ENCODE measurements around the gene CDC14B. TPM values are rescaled to one million over a fixed set of nuclear protein-coding genes. Genes with fewer than 3 reads are reported as not detected.

Gene CDC14B
- total RNA-seq, 1 experiment from 2014 or later, result 28.4 TPM

DNA sequence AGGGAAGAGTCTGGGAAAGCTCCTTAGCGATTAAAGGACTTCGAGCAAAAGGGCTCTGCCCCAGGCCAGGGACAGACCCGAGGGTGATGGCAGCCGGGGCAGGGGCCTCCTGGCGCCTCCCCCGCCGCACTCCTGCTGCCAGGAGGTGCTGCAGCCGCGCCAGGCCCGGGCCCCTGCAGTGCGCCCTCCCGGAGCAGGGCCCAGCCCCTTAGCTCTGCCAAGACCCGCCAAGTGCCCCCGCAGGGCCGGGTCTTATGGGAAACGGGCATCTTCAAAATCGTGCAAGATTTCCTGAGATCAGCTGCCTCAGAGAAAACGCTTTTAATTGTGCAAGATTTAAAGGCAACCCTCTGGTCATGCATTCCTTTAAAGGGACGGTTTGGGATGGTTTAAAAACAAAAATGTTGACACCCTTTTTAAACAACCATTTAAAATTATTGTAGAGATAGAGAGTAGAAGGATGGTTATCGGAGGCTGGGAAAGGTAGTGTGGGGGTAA, 52.4 kb downstream of the CDC14B start:
- H3K36me3 Mint-ChIP-seq (ENCODE audit: insufficient read depth in 1 of 3, low read depth in 3 of 3), result no peaks in the 10 kb centered on the region
- WGBS (ENCODE audit: extremely low coverage, insufficient read length, low lambda C conversion rate), result no CpG with 5 or more reads among the region's 20 CpGs
- 0 out of 7 replicates have a peak overlapping the region, but pooled peaks of 1 of the 3 experiments have one; percentile 28 for H3K27ac Mint-ChIP-seq

More for the DNA sequence above, 52.4 kb downstream of the CDC14B start:
- Histone ChIP-seq H3K4ac (ENCODE audit: low read depth, low read length) (no peak overlapping the region), H2BK20ac (ENCODE audit: low read depth, low read length, poor library complexity, severe bottlenecking) (no peak overlapping the region), H4K91ac (ENCODE audit: insufficient read length, low read depth, low read length) (no peak overlapping the region), H3K14ac (ENCODE audit: insufficient read depth, low read length) (no peak overlapping the region), H3K27me3 (ENCODE audit: insufficient read depth, low read length) (no peaks in the 10 kb centered on the region), H3K4me2 (ENCODE audit: insufficient read depth, insufficient read length, low read length) (peak overlapping the region; percentile 59), H3K79me1 (ENCODE audit: insufficient read depth, low read depth, low read length, poor library complexity, severe bottlenecking) (peaks cover 7% of the 10 kb centered on the region), H4K20me1 (ENCODE audit: control insufficient read depth, insufficient read depth, insufficient read length) (no peaks in the 10 kb centered on the region), H2AK5ac (ENCODE audit: insufficient read length, low read length) (no peak overlapping the region), H3K23ac (ENCODE audit: insufficient read length, low read depth, low read length) (no peak overlapping the region), H3K9ac (ENCODE audit: extremely low read depth, insufficient read length, low read length) (no peak overlapping the region), H3K18ac (ENCODE audit: insufficient read length, low read depth, low read length) (no peak overlapping the region), H3K9me3 (ENCODE audit: control insufficient read depth, low read depth, low read length) (no peaks in the 10 kb centered on the region), H2AFZ (ENCODE audit: low read length) (no peak overlapping the region), H2BK15ac (ENCODE audit: low read depth, low read length) (no peak overlapping the region), H3K4me1 (ENCODE audit: insufficient read depth, low read length) (no peaks in the 10 kb centered on the region), H2BK120ac (ENCODE audit: low read depth, low read length, poor library complexity, severe bottlenecking) (no peak overlapping the region), H3K56ac (ENCODE audit: insufficient read length, low read depth, low read length) (no peak overlapping the region), H3K27ac (ENCODE audit: insufficient read length, low read depth, low read length) (no peak overlapping the region), H4K5ac (ENCODE audit: insufficient read length, low read depth, low read length) (no peak overlapping the region), H3K79me2 (ENCODE audit: insufficient read depth, low read length) (peaks cover 9% of the 10 kb centered on the region; the same call in 1 of the 2 replicates), H2BK12ac (ENCODE audit: insufficient read length, low read depth, low read length) (no peak overlapping the region), H2BK5ac (ENCODE audit: insufficient read length, low read length) (no peak overlapping the region), H3T11ph (ENCODE audit: low read length) (no peak overlapping the region), H3K23me2 (ENCODE audit: insufficient read length, low read depth, low read length, poor library complexity, severe bottlenecking) (peaks cover 4% of the 10 kb centered on the region), H4K8ac (replicated peaks; ENCODE audit: insufficient read length, low read depth, low read length) (no peak overlapping the region)
- Mint-ChIP-seq H3K4me3 (peak overlapping the region; percentile 74 to 82), H3K9me3 (no peaks in the 10 kb centered on the region), H3K4me1 (peaks cover 18% of the 10 kb centered on the region in 2 experiments), H3K27me3 (ENCODE audit: low read depth) (peaks cover 7% of the 10 kb centered on the region)
- peak; percentile 73 for DNase-seq
- TF ChIP-seq, protein P1, sequence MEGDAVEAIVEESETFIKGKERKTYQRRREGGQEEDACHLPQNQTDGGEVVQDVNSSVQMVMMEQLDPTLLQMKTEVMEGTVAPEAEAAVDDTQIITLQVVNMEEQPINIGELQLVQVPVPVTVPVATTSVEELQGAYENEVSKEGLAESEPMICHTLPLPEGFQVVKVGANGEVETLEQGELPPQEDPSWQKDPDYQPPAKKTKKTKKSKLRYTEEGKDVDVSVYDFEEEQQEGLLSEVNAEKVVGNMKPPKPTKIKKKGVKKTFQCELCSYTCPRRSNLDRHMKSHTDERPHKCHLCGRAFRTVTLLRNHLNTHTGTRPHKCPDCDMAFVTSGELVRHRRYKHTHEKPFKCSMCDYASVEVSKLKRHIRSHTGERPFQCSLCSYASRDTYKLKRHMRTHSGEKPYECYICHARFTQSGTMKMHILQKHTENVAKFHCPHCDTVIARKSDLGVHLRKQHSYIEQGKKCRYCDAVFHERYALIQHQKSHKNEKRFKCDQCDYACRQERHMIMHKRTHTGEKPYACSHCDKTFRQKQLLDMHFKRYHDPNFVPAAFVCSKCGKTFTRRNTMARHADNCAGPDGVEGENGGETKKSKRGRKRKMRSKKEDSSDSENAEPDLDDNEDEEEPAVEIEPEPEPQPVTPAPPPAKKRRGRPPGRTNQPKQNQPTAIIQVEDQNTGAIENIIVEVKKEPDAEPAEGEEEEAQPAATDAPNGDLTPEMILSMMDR (conservative IDR thresholded peaks at IDR 0.05), result no peak
